ENCODE data around the gene MED13L. TPM values are rescaled to one million over a fixed set of nuclear protein-coding genes. Genes with fewer than 3 reads are reported as not detected.
"Not testable (repeated sequence)": the region's sequence is repeated elsewhere in the genome, so short reads cannot be mapped to it uniquely, and the experiment has no call there.

MED13L gene
- total RNA-seq, 4 donors from 2014 or later: 168 to 349 (median 246) TPM

- Histone ChIP-seq H3K27me3 (no peaks in the 10 kb centered on the region), H3K4me1 (peaks cover 35 to 36% of the 10 kb centered on the region in 2 donors), H3K27ac (no peak overlapping the region), H3K4me3 (replicated peaks in 1 of 3) (no peak overlapping the region), H3K36me3 (no peaks in the 10 kb centered on the region), H3K9me3 (no peaks in the 10 kb centered on the region)
- 77 to 80% methylated on average over 9 of the region's 9 CpGs for WGBS, 2 donors
- no peak for TF ChIP-seq POLR2A (IDR thresholded peaks at IDR 0.05)
- TF ChIP-seq, protein P1, sequence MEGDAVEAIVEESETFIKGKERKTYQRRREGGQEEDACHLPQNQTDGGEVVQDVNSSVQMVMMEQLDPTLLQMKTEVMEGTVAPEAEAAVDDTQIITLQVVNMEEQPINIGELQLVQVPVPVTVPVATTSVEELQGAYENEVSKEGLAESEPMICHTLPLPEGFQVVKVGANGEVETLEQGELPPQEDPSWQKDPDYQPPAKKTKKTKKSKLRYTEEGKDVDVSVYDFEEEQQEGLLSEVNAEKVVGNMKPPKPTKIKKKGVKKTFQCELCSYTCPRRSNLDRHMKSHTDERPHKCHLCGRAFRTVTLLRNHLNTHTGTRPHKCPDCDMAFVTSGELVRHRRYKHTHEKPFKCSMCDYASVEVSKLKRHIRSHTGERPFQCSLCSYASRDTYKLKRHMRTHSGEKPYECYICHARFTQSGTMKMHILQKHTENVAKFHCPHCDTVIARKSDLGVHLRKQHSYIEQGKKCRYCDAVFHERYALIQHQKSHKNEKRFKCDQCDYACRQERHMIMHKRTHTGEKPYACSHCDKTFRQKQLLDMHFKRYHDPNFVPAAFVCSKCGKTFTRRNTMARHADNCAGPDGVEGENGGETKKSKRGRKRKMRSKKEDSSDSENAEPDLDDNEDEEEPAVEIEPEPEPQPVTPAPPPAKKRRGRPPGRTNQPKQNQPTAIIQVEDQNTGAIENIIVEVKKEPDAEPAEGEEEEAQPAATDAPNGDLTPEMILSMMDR (IDR thresholded peaks at IDR 0.05): no peak
- no peak for DNase-seq
- intact Hi-C loops (cut with DNase I): no loop called here
Measured at GRCh38 chr12:116241157-116241759, 36.2 kb downstream of the MED13L start.

DNA sequence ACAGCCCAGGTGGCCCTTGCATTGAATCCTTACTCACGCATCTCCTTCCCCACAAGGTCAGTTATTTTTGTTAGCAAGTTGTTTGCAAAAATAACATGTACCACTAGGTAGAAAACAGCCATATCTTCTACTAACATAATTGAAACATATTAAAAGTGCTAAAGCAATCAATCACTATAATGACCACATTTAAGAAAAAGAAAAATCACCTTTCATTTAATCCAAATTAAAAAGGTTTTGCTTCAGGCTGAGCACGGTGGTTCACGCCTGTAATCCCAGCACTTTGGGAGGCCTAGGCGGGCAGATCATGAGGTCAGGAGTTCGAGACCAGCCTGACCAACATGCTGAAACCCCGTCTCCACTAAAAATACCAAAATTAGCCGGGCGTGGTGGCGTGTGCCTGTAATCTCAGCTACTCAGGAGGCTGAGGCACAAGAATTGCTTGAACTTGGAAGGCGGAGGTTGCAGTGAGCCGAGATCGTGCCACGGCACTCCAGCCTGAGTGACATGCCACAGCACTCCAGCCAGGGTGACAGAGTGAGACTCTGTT lies 38.8 kb downstream of the MED13L start:
- H3K36me3 ChIP-seq; H3K27ac ChIP-seq; DNase-seq; H3K9me3 ChIP-seq; H3K4me3 ChIP-seq (replicated peaks in 1 of 3); H3K27me3 ChIP-seq: not testable (repeated sequence)
- 93 to 95% methylated on average over 13 of the region's 13 CpGs for WGBS, 2 donors
- H3K4me1 ChIP-seq: peaks cover 10 to 21% of the 10 kb centered on the region in 2 donors
- intact Hi-C loops (cut with DNase I): loop anchor here (10.0 kb wide), 1 partner anchor 224 kb away; no protein-coding TSS in a partner anchor

DNA sequence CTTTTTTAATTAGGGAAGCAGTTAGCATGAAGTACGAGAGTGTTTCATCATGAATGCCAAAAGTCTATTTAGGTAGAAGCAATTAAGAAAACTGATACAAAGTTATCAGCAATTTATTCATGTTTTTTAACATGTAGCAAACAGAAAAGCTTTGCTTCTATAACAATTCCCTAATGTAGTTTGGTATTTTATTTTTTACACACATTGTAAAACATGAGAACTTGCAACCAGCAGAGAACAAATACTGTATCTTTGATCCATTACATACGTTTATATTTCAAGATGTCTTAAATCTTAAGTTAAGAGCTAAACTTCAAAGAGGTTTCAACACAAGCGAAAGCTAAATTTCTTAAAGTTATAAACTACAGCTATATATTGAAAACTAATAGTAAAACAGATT lies 39.3 kb downstream of the MED13L start:
- no peak for TF ChIP-seq POLR2A (IDR thresholded peaks at IDR 0.05)
- TF ChIP-seq, protein P1 (IDR thresholded peaks at IDR 0.05): no peak
- no peaks in the 10 kb centered on the region for H3K27me3 ChIP-seq
- no peak overlapping the region for H3K4me3 ChIP-seq (replicated peaks in 1 of 3)
- WGBS, 2 donors: 85 to 89% methylated on average over 3 of the region's 3 CpGs
- H3K4me1 ChIP-seq: peaks cover 7 to 24% of the 10 kb centered on the region in 2 donors
- no peak for DNase-seq
- H3K9me3 ChIP-seq: no peaks in the 10 kb centered on the region
- no peak overlapping the region for H3K27ac ChIP-seq
- intact Hi-C loops (cut with DNase I): loop anchor here (10.0 kb wide), 1 partner anchor 223 kb away; no protein-coding TSS in a partner anchor
- no peaks in the 10 kb centered on the region for H3K36me3 ChIP-seq

- TF ChIP-seq, protein P1 (IDR thresholded peaks at IDR 0.05): no peak
- no peak for TF ChIP-seq POLR2A (IDR thresholded peaks at IDR 0.05)
- no peak for DNase-seq
- WGBS, 2 donors: 33 to 47% methylated on average over 3 of the region's 3 CpGs
- Histone ChIP-seq H3K9me3 (no peaks in the 10 kb centered on the region), H3K4me1 (peaks cover 16 to 34% of the 10 kb centered on the region in 2 donors), H3K36me3 (no peaks in the 10 kb centered on the region), H3K27me3 (no peaks in the 10 kb centered on the region), H3K27ac (peak overlapping the region in 1 of 3 donors; percentile 8), H3K4me3 (replicated peaks in 1 of 3) (no peak overlapping the region)
- intact Hi-C loops (cut with DNase I): loop anchor here (10.0 kb wide), 1 partner anchor 222 kb away; no protein-coding TSS in a partner anchor
Measured at GRCh38 chr12:116236976-116237375, 40.5 kb downstream of the MED13L start.

DNA sequence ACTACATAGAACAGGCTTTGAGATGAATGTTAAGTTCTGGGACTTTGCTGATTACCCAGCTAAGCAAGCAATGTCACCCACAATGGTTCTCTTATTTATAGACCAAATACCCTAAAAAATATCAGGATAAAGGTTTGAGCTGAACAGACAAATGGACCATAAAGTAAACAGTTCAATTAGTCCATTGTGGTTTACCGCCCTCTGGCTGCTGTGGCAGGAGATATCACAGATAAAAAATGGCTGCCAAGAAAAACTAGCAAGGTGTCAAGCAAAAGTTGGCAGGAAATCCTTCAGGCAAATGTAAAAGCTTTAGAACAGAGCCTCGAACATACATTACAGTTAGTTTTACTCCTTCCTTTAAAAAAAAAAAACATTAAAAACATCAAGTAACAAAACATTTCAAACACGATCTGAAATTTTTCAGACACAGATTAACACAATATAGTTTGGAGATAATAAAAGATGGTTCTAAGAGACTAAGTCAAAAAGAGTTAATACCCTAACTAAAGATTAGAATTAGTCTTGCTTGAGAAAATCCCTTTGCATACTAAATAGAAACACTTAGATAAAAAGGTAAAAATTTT lies 41.3 kb downstream of the MED13L start:
- peak; percentile 48 to 65 for DNase-seq
- WGBS, 2 donors: 14 to 16% methylated on average over 3 of the region's 3 CpGs
- intact Hi-C loops (cut with DNase I): loop anchor here (10.0 kb wide), 1 partner anchor 221 kb away; no protein-coding TSS in a partner anchor
- no peaks in the 10 kb centered on the region for H3K27me3 ChIP-seq
- peak overlapping the region in 1 of 3 donors; percentile 15 for H3K27ac ChIP-seq
- TF ChIP-seq, protein P1 (IDR thresholded peaks at IDR 0.05): peak in 5 of 6 experiments; percentile 41 to 94 (median 84)
- TF ChIP-seq POLR2A (IDR thresholded peaks at IDR 0.05): no peak
- H3K4me3 ChIP-seq (replicated peaks in 1 of 3): no peak overlapping the region
- H3K4me1 ChIP-seq: peaks cover 17 to 38% of the 10 kb centered on the region in 2 donors
- H3K9me3 ChIP-seq: no peaks in the 10 kb centered on the region
- H3K36me3 ChIP-seq: no peaks in the 10 kb centered on the region

DNA sequence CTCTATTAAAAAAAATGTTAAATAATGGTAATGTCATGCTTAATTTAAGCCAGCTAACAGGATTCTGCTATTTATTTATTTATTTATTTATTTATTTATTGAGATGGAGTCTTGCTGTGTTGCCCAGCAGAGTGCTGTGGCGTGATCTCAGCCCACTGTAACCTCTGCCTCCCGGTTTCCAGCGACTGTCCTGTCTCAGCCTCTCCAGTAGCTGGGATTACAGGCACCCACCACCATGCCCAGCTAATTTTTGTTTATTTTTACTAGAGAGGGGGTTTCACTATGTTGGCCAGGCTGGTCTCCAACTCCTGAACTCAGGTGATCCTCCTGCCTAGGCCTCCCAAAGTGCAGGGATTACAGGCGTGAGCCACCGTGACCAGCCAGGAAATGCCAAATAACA lies 43.3 kb downstream of the MED13L start:
- H3K27ac ChIP-seq; H3K4me3 ChIP-seq (replicated peaks in 1 of 3); H3K9me3 ChIP-seq; DNase-seq; H3K36me3 ChIP-seq; H3K27me3 ChIP-seq: not testable (repeated sequence)
- 94 to 99% methylated on average over 5 of the region's 5 CpGs for WGBS, 2 donors
- H3K4me1 ChIP-seq: peaks cover 15 to 38% of the 10 kb centered on the region in 2 donors
- intact Hi-C loops (cut with DNase I): loop anchor here (10.0 kb wide), 1 partner anchor 219 kb away; no protein-coding TSS in a partner anchor

All from thyroid gland (tissue), 4 donors.